ENCODE data around the gene KRT72.

DNA sequence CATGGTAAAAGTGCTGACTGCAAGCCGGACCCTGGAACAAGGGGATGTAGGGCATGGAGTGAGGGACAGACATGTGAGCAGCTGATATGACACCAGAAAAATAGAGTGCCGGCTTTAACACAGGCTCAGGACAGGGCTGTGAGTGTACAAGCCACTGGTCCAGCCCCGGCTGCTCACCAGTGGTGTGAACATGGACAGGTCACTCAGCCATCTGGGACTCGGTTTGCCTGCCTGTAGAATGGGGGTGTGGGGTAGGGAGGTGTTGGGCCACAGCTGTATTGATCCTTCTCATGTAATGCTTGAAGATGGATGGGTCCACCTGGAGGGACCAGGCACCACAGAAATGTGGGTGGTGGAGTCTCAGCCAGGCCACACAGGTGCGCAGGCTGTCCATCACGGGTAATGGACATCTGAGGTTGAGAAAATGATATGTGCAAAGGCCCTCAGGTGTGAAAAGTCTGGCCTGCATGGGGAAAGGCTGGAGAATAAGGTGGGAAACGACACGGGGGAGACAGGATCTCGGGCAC lies 17.0 kb downstream of the KRT72 start:
- TF ChIP-seq POLR2A (IDR thresholded peaks at IDR 0.05) (no peak), EP300 (IDR thresholded peaks at IDR 0.05) (no peak)
- TF ChIP-seq, protein P1, sequence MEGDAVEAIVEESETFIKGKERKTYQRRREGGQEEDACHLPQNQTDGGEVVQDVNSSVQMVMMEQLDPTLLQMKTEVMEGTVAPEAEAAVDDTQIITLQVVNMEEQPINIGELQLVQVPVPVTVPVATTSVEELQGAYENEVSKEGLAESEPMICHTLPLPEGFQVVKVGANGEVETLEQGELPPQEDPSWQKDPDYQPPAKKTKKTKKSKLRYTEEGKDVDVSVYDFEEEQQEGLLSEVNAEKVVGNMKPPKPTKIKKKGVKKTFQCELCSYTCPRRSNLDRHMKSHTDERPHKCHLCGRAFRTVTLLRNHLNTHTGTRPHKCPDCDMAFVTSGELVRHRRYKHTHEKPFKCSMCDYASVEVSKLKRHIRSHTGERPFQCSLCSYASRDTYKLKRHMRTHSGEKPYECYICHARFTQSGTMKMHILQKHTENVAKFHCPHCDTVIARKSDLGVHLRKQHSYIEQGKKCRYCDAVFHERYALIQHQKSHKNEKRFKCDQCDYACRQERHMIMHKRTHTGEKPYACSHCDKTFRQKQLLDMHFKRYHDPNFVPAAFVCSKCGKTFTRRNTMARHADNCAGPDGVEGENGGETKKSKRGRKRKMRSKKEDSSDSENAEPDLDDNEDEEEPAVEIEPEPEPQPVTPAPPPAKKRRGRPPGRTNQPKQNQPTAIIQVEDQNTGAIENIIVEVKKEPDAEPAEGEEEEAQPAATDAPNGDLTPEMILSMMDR (IDR thresholded peaks at IDR 0.05): no peak
